Panc1 (cell line): ENCODE measurements around the gene FAM168B. TPM values are rescaled to one million over a fixed set of nuclear protein-coding genes. Genes with fewer than 3 reads are reported as not detected.

ENCODE experiments used
- ATAC-seq: fragments of 200-7000 bp; cut with Tn5 transposase; 2 replicates; pipeline ENCODE4 v1.9.1; 2020; ENCODE audit warnings: mild to moderate bottlenecking, moderate library complexity
- BruUV-seq: library from RNA; stranded (reverse); fragments of 400-500 nt; replicated peaks from 2 replicates; lab custom pipeline; 2021; lab: Mats Ljungman, UMichigan
- CTCF ChIA-PET: fragments of 300-600 bp; sonication (Branson Sonifier 250); formaldehyde crosslinking; loops from one replicate; lab custom pipeline; 2022; ENCODE audit warnings: antibody characterized with exemption; lab: Charles Lee
- POLR2A ChIA-PET: fragments of 300-600 bp; sonication (Branson Sonifier 250); formaldehyde crosslinking; loops from one replicate; lab custom pipeline; 2022; ENCODE audit warnings: antibody characterized with exemption; lab: Charles Lee
- DNase-seq: peaks from one replicate; pipeline ENCODE4 v3.0.0-alpha.2; 2010; ENCODE audit warnings: low read depth, low spot score
- H3K27ac ChIP-seq: 2 replicates; pipeline ENCODE4 v1.5.1; 2011; ENCODE audit warnings: mild to moderate bottlenecking, low read length, inconsistent platforms
- H3K27me3 ChIP-seq: fragments of 200-500 bp; sonication (Bioruptor generic); 2 replicates; pipeline ENCODE4 v1.6.0; 2014; ENCODE audit warnings: low read length, inconsistent platforms; ENCODE audit not compliant: control insufficient read depth, insufficient read depth
- H3K36me3 ChIP-seq: fragments of 200-500 bp; sonication (Bioruptor generic); 2 replicates; pipeline ENCODE4 v1.5.1; 2014; ENCODE audit warnings: inconsistent platforms, mild to moderate bottlenecking, low read length, moderate library complexity; ENCODE audit not compliant: control insufficient read depth, insufficient read depth
- H3K4me1 ChIP-seq: 2 replicates; pipeline ENCODE4 v1.5.1; 2011; ENCODE audit warnings: inconsistent platforms, mild to moderate bottlenecking, low read length, moderate library complexity; ENCODE audit not compliant: control insufficient read depth, insufficient read depth
- H3K4me3 ChIP-seq, 2 experiments: 2 replicates each; pipeline ENCODE4 v1.5.1; 2011 to 2012; ENCODE audit warnings: low read depth in 2 of 2, low read length in 2 of 2, mild to moderate bottlenecking in 2 of 2, inconsistent platforms in 1 of 2, moderate library complexity in 1 of 2
- H3K9me3 ChIP-seq: fragments of 200-500 bp; sonication (Bioruptor generic); 2 replicates; pipeline ENCODE4 v1.5.1; 2014; ENCODE audit warnings: low read depth, mild to moderate bottlenecking, inconsistent platforms, low read length, moderate library complexity; ENCODE audit not compliant: control insufficient read depth, insufficient read depth
- CTCF ChIP-seq: fragments of 450-650 bp; IDR thresholded peaks from 2 replicates; pipeline ENCODE4 v1.5.1; 2017; ENCODE audit warnings: mild to moderate bottlenecking
- POLR2AphosphoS5 ChIP-seq: IDR thresholded peaks from 2 replicates; pipeline ENCODE4 v1.6.1; 2012; ENCODE audit warnings: mild to moderate bottlenecking, low read depth, low read length, moderate library complexity
- REST ChIP-seq, 2 experiments: IDR thresholded peaks; 2 replicates each; pipeline ENCODE4 v1.6.1; 2011 to 2012; ENCODE audit warnings: low read depth in 2 of 2, control low read depth in 1 of 2, low read length in 1 of 2, mild to moderate bottlenecking in 1 of 2, moderate library complexity in 1 of 2; ENCODE audit not compliant: insufficient read depth in 1 of 2
- SIN3A ChIP-seq: IDR thresholded peaks from 2 replicates; pipeline ENCODE4 v1.6.1; 2012; ENCODE audit warnings: low read depth, mild to moderate bottlenecking, low read length, moderate library complexity, borderline replicate concordance; ENCODE audit not compliant: insufficient read depth
- TCF7L2 ChIP-seq: IDR thresholded peaks from 2 replicates; pipeline ENCODE4 v1.6.1; 2011; ENCODE audit warnings: mild to moderate bottlenecking, low read depth, low read length, inconsistent platforms
- in situ Hi-C: cut with HindIII; loops from 2 replicates; pipeline ENCODE4 v1.10.0; 2016; ENCODE audit warnings: low sequenced_read_pairs, low pct_unique_long_range_greater_than_20kb
- intact Hi-C: fragments of 100-400 bp; cut with micrococcal nuclease; formaldehyde crosslinking; loops from one replicate; pipeline ENCODE4 v1.10.0; 2022; ENCODE audit not compliant: unreplicated experiment
- total RNA-seq: library from RNA; stranded (reverse); gene quantifications from one replicate; pipeline ENCODE4 v1.2.1, GENCODE V29; 2021; ENCODE audit not compliant: unreplicated experiment

FAM168B gene
- total RNA-seq, 1 experiment from 2014 or later = 137 TPM

- H3K36me3 ChIP-seq = no peaks in the 10 kb centered on the region
- TF ChIP-seq POLR2AphosphoS5 (no peak), TCF7L2 (no peak), REST (IDR thresholded peaks at IDR 0.05; ENCODE audit: insufficient read depth in 1 of 2, low read depth in 2 of 2, low read length in 1 of 2) (no peak), SIN3A (no peak), CTCF (no peak)
- ChIA-PET CTCF (no interaction called here), POLR2A (no interaction called here)
- in situ Hi-C loops (no loop called here), intact Hi-C loops (no loop called here)
- H3K4me1 ChIP-seq = no peaks in the 10 kb centered on the region
- no peak overlapping the region for H3K4me3 ChIP-seq
- no peaks in the 10 kb centered on the region for H3K9me3 ChIP-seq
- no peaks in the 10 kb centered on the region for H3K27me3 ChIP-seq
- BruUV-seq = no TSS peak
- DNase-seq = no peak
- ATAC-seq = no peak; the same call in 1 of the 2 replicates
- no peak overlapping the region for H3K27ac ChIP-seq
These were observed 62.7 kb downstream of the FAM168B start for GRCh38 chr2:131030478-131030971.

GRCh38 chr2:131029812-131030211, 63.4 kb downstream of the FAM168B start:
- in situ Hi-C loops (no loop called here), intact Hi-C loops (no loop called here)
- CTCF ChIA-PET = no interaction called here
- ATAC-seq = no peak
- Histone ChIP-seq H3K4me3 (no peak overlapping the region), H3K36me3 (no peaks in the 10 kb centered on the region), H3K27me3 (no peaks in the 10 kb centered on the region), H3K4me1 (no peaks in the 10 kb centered on the region), H3K9me3 (no peaks in the 10 kb centered on the region), H3K27ac (no peak overlapping the region)
- POLR2A ChIA-PET = no interaction called here
- DNase-seq = no peak
- BruUV-seq = no TSS peak
- TF ChIP-seq SIN3A = no peak
- no peak for TF ChIP-seq REST (IDR thresholded peaks at IDR 0.05; ENCODE audit: insufficient read depth in 1 of 2, low read depth in 2 of 2, low read length in 1 of 2)
- no peak for TF ChIP-seq POLR2AphosphoS5
- TF ChIP-seq CTCF = no peak
- no peak for TF ChIP-seq TCF7L2
